Vagina (tissue), 2 donors: ENCODE results near the gene PTGDS.

Experiments used
- POLR2AphosphoS5 ChIP-seq, 2 donors: sonication (generic); formaldehyde crosslinking; IDR thresholded peaks; one replicate each; pipeline ENCODE4 v1.9.0; 2017; ENCODE audit warnings: antibody characterized with exemption in 2 of 2, mild to moderate bottlenecking in 2 of 2, low read depth in 1 of 2; ENCODE audit not compliant: insufficient read depth in 1 of 2
- TF ChIP-seq, protein P1 (sequence below), 3 experiments: fragments of 450-650 bp in 2 of 3; fragments of 200-600 bp in 1 of 3; sonication (generic) in 1 of 3; IDR thresholded peaks; one replicate each; pipeline ENCODE4 v1.5.1; 2017 to 2019; ENCODE audit warnings: antibody characterized with exemption in 3 of 3, mild to moderate bottlenecking in 2 of 3, moderate library complexity in 2 of 3

DNA sequence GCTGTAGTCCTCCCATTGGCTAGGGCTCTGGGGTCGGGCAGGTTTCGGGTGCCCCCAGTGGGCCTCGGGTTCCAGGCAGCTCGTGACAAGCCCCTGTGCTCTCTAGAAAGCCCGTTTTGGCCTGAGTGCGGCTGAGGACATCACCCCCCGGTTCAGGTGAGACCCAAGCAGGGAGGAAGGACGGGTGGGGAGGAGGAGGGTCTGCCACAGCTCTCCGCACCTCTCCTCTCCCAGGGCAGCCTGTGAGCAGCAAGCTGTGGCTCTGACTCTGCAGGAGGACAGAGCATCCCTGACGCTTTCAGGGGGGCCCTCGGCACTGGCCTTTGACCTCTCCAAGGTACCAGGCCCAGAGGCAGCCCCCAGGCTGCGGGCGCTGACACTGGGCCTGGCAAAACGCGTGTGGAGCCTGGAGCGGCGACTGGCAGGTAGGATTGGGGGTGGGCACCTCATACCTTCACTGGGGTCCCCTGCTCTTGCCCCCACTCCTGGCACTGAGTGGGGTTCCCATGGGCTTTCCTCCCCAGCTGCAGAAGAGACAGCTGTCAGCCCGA is 15.6 kb downstream of the PTGDS start:
- TF ChIP-seq, protein P1, sequence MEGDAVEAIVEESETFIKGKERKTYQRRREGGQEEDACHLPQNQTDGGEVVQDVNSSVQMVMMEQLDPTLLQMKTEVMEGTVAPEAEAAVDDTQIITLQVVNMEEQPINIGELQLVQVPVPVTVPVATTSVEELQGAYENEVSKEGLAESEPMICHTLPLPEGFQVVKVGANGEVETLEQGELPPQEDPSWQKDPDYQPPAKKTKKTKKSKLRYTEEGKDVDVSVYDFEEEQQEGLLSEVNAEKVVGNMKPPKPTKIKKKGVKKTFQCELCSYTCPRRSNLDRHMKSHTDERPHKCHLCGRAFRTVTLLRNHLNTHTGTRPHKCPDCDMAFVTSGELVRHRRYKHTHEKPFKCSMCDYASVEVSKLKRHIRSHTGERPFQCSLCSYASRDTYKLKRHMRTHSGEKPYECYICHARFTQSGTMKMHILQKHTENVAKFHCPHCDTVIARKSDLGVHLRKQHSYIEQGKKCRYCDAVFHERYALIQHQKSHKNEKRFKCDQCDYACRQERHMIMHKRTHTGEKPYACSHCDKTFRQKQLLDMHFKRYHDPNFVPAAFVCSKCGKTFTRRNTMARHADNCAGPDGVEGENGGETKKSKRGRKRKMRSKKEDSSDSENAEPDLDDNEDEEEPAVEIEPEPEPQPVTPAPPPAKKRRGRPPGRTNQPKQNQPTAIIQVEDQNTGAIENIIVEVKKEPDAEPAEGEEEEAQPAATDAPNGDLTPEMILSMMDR (IDR thresholded peaks at IDR 0.05): no peak
- TF ChIP-seq POLR2AphosphoS5 (IDR thresholded peaks at IDR 0.05; ENCODE audit: insufficient read depth in 1 of 2, low read depth in 1 of 2): no peak
